Muscle of leg (tissue), 11 donors: ENCODE data around the gene KLHL2. TPM values are rescaled to one million over a fixed set of nuclear protein-coding genes. Genes with fewer than 3 reads are reported as not detected.
"Not testable (repeated sequence)": the region's sequence is repeated elsewhere in the genome, so short reads cannot be mapped to it uniquely, and the experiment has no call there.

ENCODE experiments used
- DNase-seq: peaks from one replicate; pipeline ENCODE4 v3.0.0; 2013
- H3K27ac ChIP-seq: one replicate; pipeline ENCODE4 v1.5.1; 2013; ENCODE audit warnings: mild to moderate bottlenecking, low read length, control low read depth
- H3K27me3 ChIP-seq: one replicate; pipeline ENCODE4 v1.6.1; 2013; ENCODE audit warnings: low read length; ENCODE audit not compliant: control insufficient read depth, insufficient read depth
- H3K36me3 ChIP-seq: one replicate; pipeline ENCODE4 v1.6.1; 2013; ENCODE audit warnings: low read length; ENCODE audit not compliant: control insufficient read depth, insufficient read depth
- H3K4me1 ChIP-seq: one replicate; pipeline ENCODE4 v1.6.1; 2013; ENCODE audit warnings: low read length; ENCODE audit not compliant: control insufficient read depth, insufficient read depth
- H3K4me3 ChIP-seq: one replicate; pipeline ENCODE4 v1.5.1; 2013; ENCODE audit warnings: low read length, control low read depth
- H3K9me3 ChIP-seq: replicated peaks from 2 replicates; pipeline ENCODE4 v1.6.1; 2013; ENCODE audit warnings: low read depth, low read length; ENCODE audit not compliant: control insufficient read depth
- WGBS: methylation state at CpG from one replicate; pipeline ENCODE4 v1.1.5; 2013; ENCODE audit warnings: missing lambda C conversion rate; ENCODE audit not compliant: insufficient coverage; 5-methylcytosine and 5-hydroxymethylcytosine counted together
- polyA plus RNA-seq, 8 donors: library from polyadenylated mRNA; unstranded; fragments of 120-200 nt; gene quantifications; one replicate each; pipeline versions ENCODE4 v1.2.1 to v1.2.3, GENCODE V29; 2013; ENCODE audit warnings: inconsistent platforms in 1 of 8, low replicate concordance in 1 of 8; ENCODE audit not compliant: insufficient read length in 8 of 8, insufficient read depth in 1 of 8
- total RNA-seq: library from RNA; stranded (reverse); fragments of 120-200 nt; gene quantifications from one replicate; pipeline ENCODE4 v1.2.4, GENCODE V29; 2013

Gene KLHL2
- total and polyA plus RNA-seq, 9 donors, result 6.2 to 10.3 (median 7.6) TPM

- peaks cover 17% of the 10 kb centered on the region for H3K36me3 ChIP-seq
- WGBS, result 90% methylated on average over 1 of the region's 6 CpGs
These were observed 129.4 kb downstream of the KLHL2 start for GRCh38 chr4:165336743-165337142.

GRCh38 chr4:165342340-165342739, 135.0 kb downstream of the KLHL2 start:
- H3K9me3 ChIP-seq, H3K27ac ChIP-seq, H3K4me1 ChIP-seq, DNase-seq, H3K27me3 ChIP-seq, H3K4me3 ChIP-seq, H3K36me3 ChIP-seq: not testable (repeated sequence)
- 100% methylated on average over 2 of the region's 5 CpGs for WGBS

More at GRCh38 chr4:165336743-165337142, 129.4 kb downstream of the KLHL2 start:
- Histone ChIP-seq H3K9me3 (no peaks in the 10 kb centered on the region), H3K4me3 (no peak overlapping the region), H3K27ac (no peak overlapping the region), H3K27me3 (no peaks in the 10 kb centered on the region), H3K4me1 (no peaks in the 10 kb centered on the region)
- DNase-seq, result no peak

GRCh38 chr4:165343353-165344191, 136.2 kb downstream of the KLHL2 start:
- no peak overlapping the region for H3K4me3 ChIP-seq
- H3K36me3 ChIP-seq, result peaks cover 5% of the 10 kb centered on the region
- 20% methylated on average over 1 of the region's 13 CpGs for WGBS
- DNase-seq, result no peak
- H3K4me1 ChIP-seq, result no peaks in the 10 kb centered on the region
- no peaks in the 10 kb centered on the region for H3K9me3 ChIP-seq
- H3K27ac ChIP-seq, result no peak overlapping the region
- no peaks in the 10 kb centered on the region for H3K27me3 ChIP-seq

- Histone ChIP-seq H3K9me3 (no peaks in the 10 kb centered on the region), H3K27me3 (no peaks in the 10 kb centered on the region), H3K27ac (no peak overlapping the region), H3K4me1 (no peaks in the 10 kb centered on the region), H3K4me3 (no peak overlapping the region), H3K36me3 (no peaks in the 10 kb centered on the region)
- no peak for DNase-seq
- 61% methylated on average over 2 of the region's 10 CpGs for WGBS
These were observed 138.5 kb downstream of the KLHL2 start for GRCh38 chr4:165345666-165346417.

- Histone ChIP-seq H3K27ac (no peak overlapping the region), H3K4me1 (no peaks in the 10 kb centered on the region), H3K36me3 (no peaks in the 10 kb centered on the region), H3K27me3 (no peaks in the 10 kb centered on the region), H3K9me3 (no peaks in the 10 kb centered on the region), H3K4me3 (no peak overlapping the region)
- WGBS, result no CpG with 5 or more reads among the region's 3 CpGs
- DNase-seq, result no peak
These were observed 140.5 kb downstream of the KLHL2 start for GRCh38 chr4:165347647-165348569.

- Histone ChIP-seq H3K36me3 (no peaks in the 10 kb centered on the region), H3K4me3 (no peak overlapping the region), H3K4me1 (no peaks in the 10 kb centered on the region), H3K27me3 (no peaks in the 10 kb centered on the region), H3K27ac (no peak overlapping the region), H3K9me3 (no peaks in the 10 kb centered on the region)
- 95% methylated on average over 5 of the region's 5 CpGs for WGBS
- no peak for DNase-seq
These were observed 144.2 kb downstream of the KLHL2 start for GRCh38 chr4:165351359-165352130.

- H3K27me3 ChIP-seq, result no peaks in the 10 kb centered on the region
- H3K27ac ChIP-seq, result no peak overlapping the region
- 0% methylated on average over 1 of the region's 2 CpGs for WGBS
- H3K4me3 ChIP-seq, result no peak overlapping the region
- H3K36me3 ChIP-seq, result no peaks in the 10 kb centered on the region
- no peaks in the 10 kb centered on the region for H3K4me1 ChIP-seq
- H3K9me3 ChIP-seq, result no peaks in the 10 kb centered on the region
- peak; percentile 44 for DNase-seq
These were observed 148.5 kb downstream of the KLHL2 start for GRCh38 chr4:165355900-165356300.

- Histone ChIP-seq H3K9me3 (no peaks in the 10 kb centered on the region), H3K4me3 (no peak overlapping the region), H3K36me3 (no peaks in the 10 kb centered on the region), H3K27ac (no peak overlapping the region), H3K4me1 (no peaks in the 10 kb centered on the region), H3K27me3 (no peaks in the 10 kb centered on the region)
- DNase-seq, result no peak
- WGBS, result no CpG with 5 or more reads among the region's 2 CpGs
These were observed 152.1 kb downstream of the KLHL2 start for GRCh38 chr4:165359506-165359905.

- WGBS, result no CpG with 5 or more reads among the region's 6 CpGs
- no peaks in the 10 kb centered on the region for H3K27me3 ChIP-seq
- no peak overlapping the region for H3K27ac ChIP-seq
- no peaks in the 10 kb centered on the region for H3K9me3 ChIP-seq
- H3K4me3 ChIP-seq, result no peak overlapping the region
- DNase-seq, result peak; percentile 72
- H3K4me1 ChIP-seq, result no peaks in the 10 kb centered on the region
- no peaks in the 10 kb centered on the region for H3K36me3 ChIP-seq
These were observed 152.8 kb downstream of the KLHL2 start for GRCh38 chr4:165360041-165360695.
